Activated CD8-positive, alpha-beta memory T cell treated with anti-CD3 and anti-CD28 coated beads, Interleukin-2, amount 10 ng/mL, durations not matched to agents 7 days and 5 days (primary cell): ENCODE results near the gene NUCB2. TPM values are rescaled to one million over a fixed set of nuclear protein-coding genes. Genes with fewer than 3 reads are reported as not detected.
"Not testable (repeated sequence)": the region's sequence is repeated elsewhere in the genome, so short reads cannot be mapped to it uniquely, and the experiment has no call there.

Source experiments
- ATAC-seq: fragments of 150-1000 bp; cut with Tn5 transposase; one replicate; pipeline ENCODE4 v1.10.0; 2021; ENCODE audit warnings: moderate library complexity
- CTCF ChIA-PET: fragments of 350-600 bp; sonication (Branson Sonifier 250); formaldehyde crosslinking; loops from one replicate; lab custom pipeline; 2021; ENCODE audit warnings: antibody characterized with exemption; lab: Charles Lee
- DNase-seq: peaks from one replicate; pipeline ENCODE4 v3.0.0-alpha.2; 2020
- H3K27ac Mint-ChIP-seq: one replicate; pipeline ENCODE4 v1.8.0; 2021; ENCODE audit warnings: mild to moderate bottlenecking, mixed read lengths
- H3K27me3 Mint-ChIP-seq: one replicate; pipeline ENCODE4 v1.8.0; 2021; ENCODE audit warnings: mixed read lengths
- H3K36me3 Mint-ChIP-seq: one replicate; pipeline ENCODE4 v1.8.0; 2021; ENCODE audit warnings: mild to moderate bottlenecking, mixed read lengths
- H3K4me1 Mint-ChIP-seq: one replicate; pipeline ENCODE4 v1.8.0; 2021; ENCODE audit warnings: mixed read lengths
- H3K4me3 Mint-ChIP-seq: one replicate; pipeline ENCODE4 v1.8.0; 2021; ENCODE audit warnings: mild to moderate bottlenecking, moderate library complexity, mixed read lengths
- H3K9me3 Mint-ChIP-seq: one replicate; pipeline ENCODE4 v1.8.0; 2022; ENCODE audit warnings: low read depth, mixed read lengths
- total RNA-seq, 2 experiments: library from RNA; stranded (reverse); gene quantifications; one replicate each; pipeline ENCODE4 v1.2.3, GENCODE V29; 2021

Gene NUCB2
- total RNA-seq, 2 experiments from 2014 or later = 79.4 to 100.0 TPM

DNA sequence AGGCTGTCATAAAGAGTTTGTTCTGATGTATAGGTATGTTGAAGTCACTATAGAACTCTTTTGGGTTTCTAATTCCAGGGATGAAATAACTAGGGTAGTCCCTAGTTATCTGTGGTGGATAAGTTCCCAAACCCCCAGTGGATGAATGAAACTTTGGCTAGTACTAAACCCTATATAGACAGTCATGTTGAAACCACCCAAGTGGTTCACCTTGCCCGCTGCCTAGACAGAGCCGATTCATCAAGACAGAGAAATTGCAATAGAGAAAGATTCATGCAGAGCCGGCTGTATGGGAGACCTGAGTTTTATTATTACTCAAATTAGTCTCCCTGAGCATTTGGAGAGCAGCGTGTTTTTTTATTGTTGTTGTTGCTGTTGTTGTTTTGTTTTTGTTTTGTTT, 23.8 kb upstream of the NUCB2 start:
- Mint-ChIP-seq H3K27me3 (peaks cover 40% of the 10 kb centered on the region), H3K27ac (no peak overlapping the region), H3K4me1 (peaks cover 12% of the 10 kb centered on the region), H3K9me3 (no peaks in the 10 kb centered on the region), H3K4me3 (no peak overlapping the region), H3K36me3 (no peaks in the 10 kb centered on the region)
- DNase-seq (no peak), ATAC-seq (no peak)
- CTCF ChIA-PET = no interaction called here

DNA sequence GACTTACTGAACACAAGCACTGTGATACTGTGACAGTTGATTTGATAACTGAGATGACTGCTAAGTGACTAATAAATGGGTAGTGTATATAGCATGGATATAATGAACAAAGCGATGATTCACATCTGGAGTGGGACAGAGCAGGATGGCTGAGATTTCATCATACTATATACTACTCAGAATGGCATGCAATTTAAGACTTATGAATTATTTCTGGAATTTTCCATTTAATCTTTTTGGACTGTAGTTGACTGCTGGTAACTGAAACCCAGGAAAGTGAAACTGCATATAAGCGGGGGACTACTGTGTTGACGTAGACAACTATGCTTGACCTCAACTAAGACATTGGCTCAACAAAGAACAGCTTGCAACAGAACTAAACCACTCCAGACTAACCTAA, 20.0 kb upstream of the NUCB2 start:
- no peaks in the 10 kb centered on the region for H3K36me3 Mint-ChIP-seq
- no peak overlapping the region for H3K4me3 Mint-ChIP-seq
- CTCF ChIA-PET = no interaction called here
- ATAC-seq = no peak
- no peak for DNase-seq
- H3K27me3 Mint-ChIP-seq = peaks cover 29% of the 10 kb centered on the region
- peaks cover 12% of the 10 kb centered on the region for H3K4me1 Mint-ChIP-seq
- no peak overlapping the region for H3K27ac Mint-ChIP-seq
- H3K9me3 Mint-ChIP-seq = no peaks in the 10 kb centered on the region

DNA sequence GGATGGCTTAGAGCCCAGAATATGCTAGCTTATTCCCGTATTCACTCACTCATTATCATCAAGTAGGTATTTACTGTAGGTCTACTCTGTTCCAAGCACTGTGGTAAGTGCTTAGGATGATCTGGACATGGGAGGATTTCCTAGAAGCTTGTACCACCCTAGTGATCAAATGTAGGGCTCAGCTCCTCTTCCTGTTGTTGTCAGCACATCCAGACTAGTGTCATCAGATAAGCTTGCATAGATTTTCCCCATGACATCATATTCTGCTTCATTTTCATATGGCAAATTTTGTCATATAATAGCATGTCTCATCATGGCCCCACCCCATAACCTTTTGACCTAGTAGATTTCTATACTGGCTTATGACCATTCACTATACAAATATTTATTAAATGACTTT, 19.3 kb upstream of the NUCB2 start:
- Mint-ChIP-seq H3K27me3 (peaks cover 25% of the 10 kb centered on the region), H3K9me3 (no peaks in the 10 kb centered on the region), H3K4me3 (no peak overlapping the region), H3K4me1 (peaks cover 12% of the 10 kb centered on the region), H3K27ac (no peak overlapping the region), H3K36me3 (no peaks in the 10 kb centered on the region)
- DNase-seq (no peak), ATAC-seq (no peak)
- CTCF ChIA-PET = interaction anchor here (0.6 kb wide), 1 partner anchor 10 kb away, joined by 5 read pairs; no protein-coding TSS in a partner anchor

GRCh38 chr11:17258670-17259069, 17.9 kb upstream of the NUCB2 start:
- ATAC-seq (no peak), DNase-seq (no peak)
- H3K9me3 Mint-ChIP-seq = no peaks in the 10 kb centered on the region
- H3K27me3 Mint-ChIP-seq = peaks cover 15% of the 10 kb centered on the region
- H3K36me3 Mint-ChIP-seq = no peaks in the 10 kb centered on the region
- CTCF ChIA-PET = no interaction called here
- no peak overlapping the region for H3K4me3 Mint-ChIP-seq
- peaks cover 10% of the 10 kb centered on the region for H3K4me1 Mint-ChIP-seq
- H3K27ac Mint-ChIP-seq = no peak overlapping the region

- Mint-ChIP-seq H3K27ac (no peak overlapping the region), H3K9me3 (no peaks in the 10 kb centered on the region), H3K4me3 (no peak overlapping the region), H3K27me3 (peaks cover 16% of the 10 kb centered on the region), H3K4me1 (peaks cover 10% of the 10 kb centered on the region), H3K36me3 (no peaks in the 10 kb centered on the region)
- CTCF ChIA-PET = no interaction called here
- DNase-seq = no peak
- ATAC-seq = no peak
Measured at GRCh38 chr11:17259519-17259918, 17.0 kb upstream of the NUCB2 start.

DNA sequence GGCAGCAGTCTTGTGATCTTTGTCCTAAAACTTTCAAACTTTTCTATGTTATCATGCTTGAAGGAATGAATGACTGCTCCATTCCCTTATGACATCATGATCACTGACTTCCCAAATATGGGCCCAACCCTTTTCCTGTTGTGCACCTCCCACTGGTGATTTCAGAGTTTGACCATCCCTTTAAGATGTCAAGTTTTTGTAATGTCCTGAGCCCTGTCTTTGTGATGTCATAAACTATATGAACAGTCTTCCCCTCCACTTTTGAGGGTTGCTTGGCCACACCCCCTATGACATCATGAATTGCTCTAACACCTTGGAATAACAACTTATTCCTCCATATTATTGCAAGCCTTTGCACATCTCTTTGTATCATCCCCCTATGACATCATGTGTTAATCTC, 16.5 kb upstream of the NUCB2 start:
- no peak for ATAC-seq
- Mint-ChIP-seq H3K9me3 (no peaks in the 10 kb centered on the region), H3K4me3 (no peak overlapping the region), H3K36me3 (no peaks in the 10 kb centered on the region), H3K4me1 (peaks cover 10% of the 10 kb centered on the region), H3K27ac (no peak overlapping the region), H3K27me3 (peaks cover 19% of the 10 kb centered on the region)
- CTCF ChIA-PET = no interaction called here
- DNase-seq = no peak

GRCh38 chr11:17263769-17264168, 12.8 kb upstream of the NUCB2 start:
- Mint-ChIP-seq H3K27ac (no peak overlapping the region), H3K4me3 (no peak overlapping the region), H3K4me1 (peaks cover 15% of the 10 kb centered on the region), H3K36me3 (no peaks in the 10 kb centered on the region), H3K27me3 (peaks cover 29% of the 10 kb centered on the region), H3K9me3 (no peaks in the 10 kb centered on the region)
- DNase-seq (no peak), ATAC-seq (no peak)
- CTCF ChIA-PET = no interaction called here

GRCh38 chr11:17266781-17267180, 9.8 kb upstream of the NUCB2 start:
- Mint-ChIP-seq H3K27ac (no peak overlapping the region), H3K9me3 (no peaks in the 10 kb centered on the region), H3K36me3 (no peaks in the 10 kb centered on the region), H3K4me1 (peaks cover 19% of the 10 kb centered on the region), H3K27me3 (peaks cover 29% of the 10 kb centered on the region), H3K4me3 (no peak overlapping the region)
- DNase-seq = no peak
- no peak for ATAC-seq
- CTCF ChIA-PET = interaction anchor here (0.8 kb wide), 1 partner anchor 20 kb away, joined by 3 read pairs; no protein-coding TSS in a partner anchor

DNA sequence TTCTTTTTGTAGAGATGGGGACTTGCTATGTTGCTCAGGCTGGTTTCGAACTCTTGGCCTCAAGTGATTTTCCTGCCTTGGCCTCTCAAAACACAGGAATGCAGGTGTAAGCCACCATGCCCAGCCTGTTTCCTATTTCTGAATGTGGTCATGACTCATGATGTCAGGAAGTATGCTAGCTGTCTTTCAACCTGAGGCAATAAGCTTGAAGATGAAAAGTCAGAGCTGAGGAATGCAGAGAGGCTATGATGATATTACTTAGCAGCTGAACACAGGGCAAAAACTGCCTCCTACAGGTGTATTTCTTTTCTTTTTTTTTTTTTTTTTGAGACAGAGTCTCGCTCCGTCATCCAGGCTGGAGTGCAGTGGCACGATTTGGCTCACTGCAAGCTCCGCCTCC, 9.0 kb upstream of the NUCB2 start:
- Mint-ChIP-seq H3K36me3 (no peaks in the 10 kb centered on the region), H3K9me3 (no peaks in the 10 kb centered on the region)
- CTCF ChIA-PET = interaction anchor here (1.0 kb wide), 1 partner anchor 10 kb away, joined by 5 read pairs; no protein-coding TSS in a partner anchor

DNA sequence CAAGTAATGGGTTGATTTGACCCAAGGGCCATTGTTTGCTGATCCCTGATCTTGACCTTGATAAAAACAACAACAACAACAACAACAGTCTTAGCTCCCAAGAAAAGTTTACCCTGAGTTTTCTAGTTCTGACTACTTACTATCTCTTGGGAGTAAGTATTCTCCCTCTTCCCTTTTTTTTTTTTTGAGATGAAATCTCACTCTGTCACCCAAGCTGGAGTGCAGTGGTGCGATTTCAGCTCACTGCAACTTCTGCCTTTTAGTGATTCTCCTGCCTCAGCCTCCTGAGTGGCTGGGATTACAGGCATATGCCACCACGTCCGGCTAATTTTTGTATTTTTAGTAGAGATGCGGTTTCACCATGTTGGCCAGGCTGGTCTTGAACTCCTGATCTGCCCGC, 8.0 kb upstream of the NUCB2 start:
- not testable (repeated sequence) for DNase-seq, H3K4me3 Mint-ChIP-seq, H3K27ac Mint-ChIP-seq

More for the DNA sequence above, 9.0 kb upstream of the NUCB2 start:
- Mint-ChIP-seq H3K27ac (no peak overlapping the region), H3K27me3 (peaks cover 30% of the 10 kb centered on the region), H3K4me3 (no peak overlapping the region), H3K4me1 (peaks cover 19% of the 10 kb centered on the region)
- ATAC-seq = peak; percentile 45
- no peak for DNase-seq

DNA sequence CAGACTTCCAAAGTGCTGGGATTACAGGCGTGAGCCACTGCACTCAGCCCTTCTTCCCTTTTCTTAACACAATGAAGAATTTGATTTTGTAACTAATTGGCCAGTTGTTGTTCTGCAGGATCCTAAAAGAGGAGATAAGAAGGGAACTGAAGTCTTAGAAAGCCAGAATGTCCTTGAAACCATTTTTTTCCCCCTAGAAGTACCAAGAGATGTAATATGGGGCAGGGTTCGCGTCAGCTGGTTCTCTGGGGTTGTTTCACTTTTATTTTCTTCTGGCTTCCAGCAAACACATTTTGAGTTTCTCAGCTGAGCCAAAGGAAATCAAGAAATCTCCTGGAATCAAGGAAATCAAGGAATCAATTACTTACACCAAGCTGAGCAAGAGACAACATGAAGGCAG, 7.6 kb upstream of the NUCB2 start:
- CTCF ChIA-PET = interaction anchor here (1.0 to 1.6 kb wide), 2 partner anchors 12 to 115 kb away, joined by 3 to 4 read pairs; no protein-coding TSS in a partner anchor
- Mint-ChIP-seq H3K36me3 (no peaks in the 10 kb centered on the region), H3K27ac (no peak overlapping the region), H3K9me3 (no peaks in the 10 kb centered on the region), H3K27me3 (peaks cover 41% of the 10 kb centered on the region), H3K4me3 (no peak overlapping the region), H3K4me1 (peaks cover 27% of the 10 kb centered on the region)
- ATAC-seq (no peak), DNase-seq (no peak)

More for the DNA sequence above, 8.0 kb upstream of the NUCB2 start:
- ATAC-seq, H3K36me3 Mint-ChIP-seq, H3K9me3 Mint-ChIP-seq: not testable (repeated sequence)
- H3K27me3 Mint-ChIP-seq = peaks cover 37% of the 10 kb centered on the region
- H3K4me1 Mint-ChIP-seq = peaks cover 27% of the 10 kb centered on the region
- CTCF ChIA-PET = interaction anchor here (1.6 kb wide), 1 partner anchor 115 kb away, joined by 4 read pairs; no protein-coding TSS in a partner anchor

DNA sequence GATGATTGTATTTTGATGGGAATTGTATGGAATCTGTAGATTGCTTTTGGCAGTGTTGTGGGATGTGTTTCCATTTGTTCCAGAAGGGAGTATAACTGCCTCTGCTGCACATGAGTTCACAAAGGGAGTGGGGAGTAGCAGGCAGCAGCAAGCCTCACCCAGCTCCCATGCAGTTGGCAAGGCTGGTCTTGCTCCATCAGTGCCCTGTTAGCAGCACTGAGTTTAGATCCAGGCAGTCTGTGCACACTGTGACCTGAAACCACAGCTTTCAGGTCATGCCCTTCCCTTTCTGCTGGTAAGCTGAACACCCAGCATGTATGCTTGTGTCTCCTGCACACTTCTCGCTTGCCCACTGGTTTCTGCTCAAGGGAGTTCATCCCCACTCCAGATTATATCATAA, 3.7 kb upstream of the NUCB2 start:
- Mint-ChIP-seq H3K27me3 (peaks cover 20% of the 10 kb centered on the region), H3K27ac (no peak overlapping the region), H3K36me3 (peaks cover 6% of the 10 kb centered on the region), H3K9me3 (no peaks in the 10 kb centered on the region), H3K4me3 (no peak overlapping the region), H3K4me1 (peaks cover 39% of the 10 kb centered on the region)
- ATAC-seq (no peak), DNase-seq (no peak)
- CTCF ChIA-PET = interaction anchor here (2.2 kb wide), 1 partner anchor 11 kb away, joined by 6 read pairs; no protein-coding TSS in a partner anchor

GRCh38 chr11:17273211-17273610, 3.3 kb upstream of the NUCB2 start:
- ATAC-seq = no peak
- H3K4me3 Mint-ChIP-seq = no peak overlapping the region
- H3K27ac Mint-ChIP-seq = no peak overlapping the region
- peaks cover 20% of the 10 kb centered on the region for H3K27me3 Mint-ChIP-seq
- CTCF ChIA-PET = interaction anchor here (2.2 kb wide), 1 partner anchor 11 kb away, joined by 6 read pairs; no protein-coding TSS in a partner anchor
- peaks cover 6% of the 10 kb centered on the region for H3K36me3 Mint-ChIP-seq
- H3K9me3 Mint-ChIP-seq = no peaks in the 10 kb centered on the region
- no peak for DNase-seq
- peaks cover 38% of the 10 kb centered on the region for H3K4me1 Mint-ChIP-seq

DNA sequence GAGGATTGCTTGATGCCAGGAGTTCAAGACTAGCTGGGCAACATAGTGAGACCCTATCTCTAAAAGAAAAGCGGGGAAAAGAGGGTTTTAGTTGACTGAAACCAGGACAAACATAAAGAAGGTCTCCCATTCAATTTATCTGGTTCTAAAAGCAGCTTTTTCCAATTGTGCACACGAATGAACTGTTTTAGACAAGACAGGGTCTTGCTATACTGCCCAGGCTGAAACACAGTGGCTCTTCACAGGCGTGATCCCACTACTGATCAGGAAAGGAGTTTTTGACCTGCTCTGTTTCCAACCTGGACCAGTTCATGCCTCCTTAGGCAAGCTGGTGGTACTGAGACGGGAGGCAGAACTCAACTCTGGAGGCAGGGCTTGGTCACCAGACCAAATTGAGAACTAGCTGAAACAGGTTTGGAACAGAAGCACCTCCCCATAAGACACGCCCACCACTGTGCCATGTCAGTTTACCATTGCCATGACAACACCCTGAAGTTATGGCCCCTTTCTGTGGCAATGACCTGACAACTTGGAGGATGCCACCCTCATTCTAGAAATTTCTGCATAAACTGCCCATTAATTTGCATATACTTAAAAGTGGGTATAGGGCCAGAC, 2.8 kb upstream of the NUCB2 start:
- Mint-ChIP-seq H3K4me1 (peaks cover 38% of the 10 kb centered on the region), H3K4me3 (no peak overlapping the region), H3K9me3 (no peaks in the 10 kb centered on the region), H3K27ac (no peak overlapping the region), H3K27me3 (peaks cover 20% of the 10 kb centered on the region), H3K36me3 (peaks cover 9% of the 10 kb centered on the region)
- DNase-seq (no peak), ATAC-seq (no peak)
- CTCF ChIA-PET = interaction anchor here (2.2 kb wide), 1 partner anchor 10 kb away, joined by 6 read pairs; no protein-coding TSS in a partner anchor
